ENCODE measurements around the gene ASIP. TPM values are rescaled to one million over a fixed set of nuclear protein-coding genes. Genes with fewer than 3 reads are reported as not detected.

ASIP gene
- total RNA-seq, 1 donor from 2014 or later = not detected

- H3K9me3 ChIP-seq (ENCODE audit: low read depth) = peaks cover 6% of the 10 kb centered on the region
- no peak overlapping the region for H3K27ac ChIP-seq
- Mint-ChIP-seq H3K9me3 (peaks cover 13% of the 10 kb centered on the region), H3K27ac (no peak overlapping the region), H3K36me3 (peaks cover 2% of the 10 kb centered on the region), H3K4me3 (no peak overlapping the region), H3K4me1 (peaks cover 13% of the 10 kb centered on the region), H3K27me3 (ENCODE audit: insufficient read depth, low read depth) (no peaks in the 10 kb centered on the region)
- H3K4me2 ChIP-seq = no peak overlapping the region
- H3K4me1 ChIP-seq = peaks cover 7% of the 10 kb centered on the region
- H4K20me1 ChIP-seq (ENCODE audit: low read depth) = no peaks in the 10 kb centered on the region
- no peaks in the 10 kb centered on the region for H3K36me3 ChIP-seq
- no peak overlapping the region for H2AFZ ChIP-seq (replicated peaks)
- H3K79me2 ChIP-seq (ENCODE audit: low read depth) = no peaks in the 10 kb centered on the region
- H3F3A ChIP-seq (ENCODE audit: low read depth) = no peaks in the 10 kb centered on the region
- H3K9ac ChIP-seq = no peak overlapping the region
- H3K4me3 ChIP-seq = no peak overlapping the region
- H3K27me3 ChIP-seq = no peaks in the 10 kb centered on the region
- no peak for TF ChIP-seq CTCF (IDR thresholded peaks at IDR 0.05)
- TF ChIP-seq EZH2 (IDR thresholded peaks at IDR 0.05) = no peak
- TF ChIP-seq EZH2phosphoT487 (IDR thresholded peaks at IDR 0.05) = no peak
- DNase-seq (ENCODE audit: low spot score) = no peak
These were observed 1.7 kb downstream of the ASIP start for GRCh38 chr20:34242879-34243278.

DNA sequence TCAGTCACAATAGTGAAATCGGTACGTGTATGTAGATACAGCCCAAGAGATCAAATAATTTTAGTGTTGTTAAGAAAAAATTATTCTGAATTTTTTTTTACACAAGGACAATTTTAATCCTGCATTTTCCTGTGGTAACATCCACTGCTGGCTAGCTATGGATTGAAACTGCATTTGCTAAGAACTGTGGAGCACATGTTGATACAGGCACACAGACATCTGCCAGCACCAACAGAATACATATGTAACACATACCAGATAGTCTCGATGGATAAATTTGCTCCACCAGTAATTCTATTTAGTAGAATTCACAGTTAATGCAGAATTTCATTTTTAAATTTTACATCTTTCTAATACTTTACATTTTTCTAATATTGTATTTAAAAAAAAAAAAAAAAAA lies 2.2 kb downstream of the ASIP start:
- peaks cover 2% of the 10 kb centered on the region for H3K36me3 Mint-ChIP-seq
- H4K20me1 ChIP-seq (ENCODE audit: low read depth) = no peaks in the 10 kb centered on the region
- no peak overlapping the region for H3K4me2 ChIP-seq
- H3K27me3 Mint-ChIP-seq (ENCODE audit: insufficient read depth, low read depth) = no peaks in the 10 kb centered on the region
- no peak overlapping the region for H3K4me3 ChIP-seq
- no peaks in the 10 kb centered on the region for H3K27me3 ChIP-seq
- no peaks in the 10 kb centered on the region for H3K79me2 ChIP-seq (ENCODE audit: low read depth)
- no peak for DNase-seq (ENCODE audit: low spot score)
- H3K9ac ChIP-seq = no peak overlapping the region
- no peak overlapping the region for H2AFZ ChIP-seq (replicated peaks)
- H3K27ac ChIP-seq = no peak overlapping the region
- no peak overlapping the region for H3K4me3 Mint-ChIP-seq
- H3K4me1 ChIP-seq = peaks cover 7% of the 10 kb centered on the region
- peaks cover 2% of the 10 kb centered on the region for H3K9me3 ChIP-seq (ENCODE audit: low read depth)
- TF ChIP-seq CTCF (IDR thresholded peaks at IDR 0.05) (no peak), EZH2phosphoT487 (IDR thresholded peaks at IDR 0.05) (no peak), EZH2 (IDR thresholded peaks at IDR 0.05) (no peak)
- H3K36me3 ChIP-seq = no peaks in the 10 kb centered on the region
- H3K27ac Mint-ChIP-seq = no peak overlapping the region
- peaks cover 8% of the 10 kb centered on the region for H3K9me3 Mint-ChIP-seq
- H3F3A ChIP-seq (ENCODE audit: low read depth) = no peaks in the 10 kb centered on the region
- peaks cover 13% of the 10 kb centered on the region for H3K4me1 Mint-ChIP-seq

GRCh38 chr20:34246126-34246626 lies 5.0 kb downstream of the ASIP start:
- Mint-ChIP-seq H3K27ac (no peak overlapping the region), H3K4me1 (peaks cover 13% of the 10 kb centered on the region), H3K9me3 (no peaks in the 10 kb centered on the region), H3K36me3 (no peaks in the 10 kb centered on the region), H3K4me3 (no peak overlapping the region), H3K27me3 (ENCODE audit: insufficient read depth, low read depth) (no peaks in the 10 kb centered on the region)
- Histone ChIP-seq H3F3A (ENCODE audit: low read depth) (no peaks in the 10 kb centered on the region), H3K4me3 (no peak overlapping the region), H3K9ac (no peak overlapping the region), H3K27ac (no peak overlapping the region), H3K9me3 (ENCODE audit: low read depth) (no peaks in the 10 kb centered on the region), H2AFZ (replicated peaks) (no peak overlapping the region), H3K27me3 (no peaks in the 10 kb centered on the region), H3K36me3 (no peaks in the 10 kb centered on the region), H4K20me1 (ENCODE audit: low read depth) (no peaks in the 10 kb centered on the region), H3K4me1 (peaks cover 6% of the 10 kb centered on the region), H3K79me2 (ENCODE audit: low read depth) (no peaks in the 10 kb centered on the region), H3K4me2 (no peak overlapping the region)
- no peak for TF ChIP-seq EZH2 (IDR thresholded peaks at IDR 0.05)
- TF ChIP-seq EZH2phosphoT487 (IDR thresholded peaks at IDR 0.05) = no peak
- no peak for TF ChIP-seq CTCF (IDR thresholded peaks at IDR 0.05)
- DNase-seq (ENCODE audit: low spot score) = no peak

Data from neural progenitor cell (in vitro differentiated cells).